Prostate gland (tissue), 2 donors: Measurements from ENCODE around the gene DBH.

Experiments used
- CTCF ChIP-seq, 4 experiments: fragments of 200-600 bp in 2 of 4; fragments of 450-650 bp in 2 of 4; sonication (generic) in 2 of 4; IDR thresholded peaks; 1 replicate in 3 of 4; 2 replicates in 1 of 4; pipeline ENCODE4 v1.5.1; 2016 to 2019; ENCODE audit warnings: antibody characterized with exemption in 4 of 4, mild to moderate bottlenecking in 2 of 4, moderate library complexity in 2 of 4
- POLR2A ChIP-seq: fragments of 450-650 bp; IDR thresholded peaks from one replicate; pipeline ENCODE4 v1.6.1; 2016; ENCODE audit warnings: antibody characterized with exemption, mild to moderate bottlenecking
- POLR2AphosphoS5 ChIP-seq: sonication (generic); formaldehyde crosslinking; IDR thresholded peaks from one replicate; pipeline ENCODE4 v1.6.1; 2017; ENCODE audit warnings: antibody characterized with exemption

- no peak for TF ChIP-seq CTCF (IDR thresholded peaks at IDR 0.05)
- no peak for TF ChIP-seq POLR2AphosphoS5
- no peak for TF ChIP-seq POLR2A
Measured at GRCh38 chr9:133650026-133650425, 13.9 kb downstream of the DBH start.
